OCI-LY7 (cell line): ENCODE results near the gene MFAP4. TPM values are rescaled to one million over a fixed set of nuclear protein-coding genes. Genes with fewer than 3 reads are reported as not detected.

Experiments
- BruUV-seq: library from RNA; stranded (reverse); fragments of 400-500 nt; replicated peaks from 2 replicates; lab custom pipeline; 2021; lab: Mats Ljungman, UMichigan
- CTCF ChIA-PET: fragments of 300-600 bp; sonication (Branson Sonifier 250); formaldehyde crosslinking; loops from one replicate; lab custom pipeline; 2022; ENCODE audit warnings: antibody characterized with exemption; ENCODE audit not compliant: unreplicated experiment; lab: Charles Lee
- POLR2A ChIA-PET: fragments of 300-600 bp; sonication (Branson Sonifier 250); formaldehyde crosslinking; loops from one replicate; lab custom pipeline; 2022; ENCODE audit warnings: antibody characterized with exemption; lab: Charles Lee
- DNase-seq: peaks from one replicate; pipeline ENCODE4 v3.0.0-alpha.2; 2015; ENCODE audit warnings: low spot score
- H2AFZ ChIP-seq: fragments of 200-600 bp; sonication (generic), shearing (Covaris generic); 2 replicates; pipeline ENCODE4 v1.6.1; 2014; ENCODE audit warnings: mild to moderate bottlenecking, antibody characterized with exemption, low read length, moderate library complexity
- H3K27ac ChIP-seq: fragments of 200-600 bp; sonication (generic); 2 replicates; pipeline ENCODE4 v1.5.1; 2014; ENCODE audit warnings: mixed run types, low read depth, mild to moderate bottlenecking, moderate library complexity, low read length, inconsistent platforms; ENCODE audit not compliant: poor library complexity, severe bottlenecking
- H3K36me3 ChIP-seq: fragments of 200-600 bp; sonication (generic); 2 replicates; pipeline ENCODE4 v1.6.1; 2014; ENCODE audit warnings: mild to moderate bottlenecking, antibody characterized with exemption, low read length, moderate library complexity, mixed read lengths; ENCODE audit not compliant: insufficient read depth
- H3K4me1 ChIP-seq: fragments of 200-600 bp; sonication (generic); 2 replicates; pipeline ENCODE4 v1.5.1; 2014; ENCODE audit warnings: mild to moderate bottlenecking, low read length; ENCODE audit not compliant: insufficient read depth, poor library complexity, severe bottlenecking
- H3K4me2 ChIP-seq: fragments of 200-600 bp; sonication (generic); 2 replicates; pipeline ENCODE4 v1.6.1; 2014; ENCODE audit warnings: mild to moderate bottlenecking, low read length
- H3K4me3 ChIP-seq: fragments of 200-600 bp; sonication (generic); 2 replicates; pipeline ENCODE4 v1.5.1; 2014; ENCODE audit warnings: mild to moderate bottlenecking, low read depth, low read length; ENCODE audit not compliant: poor library complexity, severe bottlenecking
- H3K79me2 ChIP-seq: fragments of 200-600 bp; sonication (generic); 2 replicates; pipeline ENCODE4 v1.6.1; 2016; ENCODE audit warnings: low read depth, mild to moderate bottlenecking, low read length, moderate library complexity, mixed read lengths; ENCODE audit not compliant: insufficient read depth
- H3K9me2 ChIP-seq: fragments of 200-600 bp; sonication (generic); 2 replicates; pipeline ENCODE4 v1.6.1; 2016; ENCODE audit warnings: mild to moderate bottlenecking, low read length, mixed read lengths; ENCODE audit not compliant: insufficient read depth
- H3K9me3 ChIP-seq: fragments of 200-600 bp; sonication (generic); 2 replicates; pipeline ENCODE4 v1.6.1; 2014; ENCODE audit warnings: mild to moderate bottlenecking, mixed run types, low read length, mixed read lengths
- H4K20me1 ChIP-seq: fragments of 200-600 bp; sonication (generic); 2 replicates; pipeline ENCODE4 v1.6.1; 2014; ENCODE audit warnings: mild to moderate bottlenecking, antibody characterized with exemption, low read length, moderate library complexity, mixed read lengths; ENCODE audit not compliant: insufficient read depth
- CTCF ChIP-seq: fragments of 200-600 bp; sonication (generic); conservative IDR thresholded peaks from 2 replicates; pipeline ENCODE4 v1.5.1; 2014; ENCODE audit warnings: mild to moderate bottlenecking, antibody characterized with exemption, low read length, moderate library complexity, mixed read lengths
- EZH2phosphoT487 ChIP-seq: fragments of 200-600 bp; sonication (generic); IDR thresholded peaks from 2 replicates; pipeline ENCODE4 v1.6.1; 2018; ENCODE audit warnings: low read depth, borderline replicate concordance, mild to moderate bottlenecking, mixed run types, antibody characterized with exemption, low read length, moderate library complexity, mixed read lengths
- intact Hi-C: fragments of 100-400 bp; cut with micrococcal nuclease; formaldehyde crosslinking; loops from one replicate; pipeline ENCODE4 v1.10.0; 2022; ENCODE audit not compliant: unreplicated experiment
- total RNA-seq, 2 experiments: library from RNA; depleted of rRNA in 1 of 2; stranded (reverse); fragments of >200 nt in 1 of 2; shearing (Covaris generic) in 1 of 2; gene quantifications; 2 replicates each; pipeline ENCODE4 v1.2.3, GENCODE V29; 2014 to 2022

Gene MFAP4
- total RNA-seq, 2 experiments from 2014 or later, result 0.65 TPM; not detected in 1

DNA sequence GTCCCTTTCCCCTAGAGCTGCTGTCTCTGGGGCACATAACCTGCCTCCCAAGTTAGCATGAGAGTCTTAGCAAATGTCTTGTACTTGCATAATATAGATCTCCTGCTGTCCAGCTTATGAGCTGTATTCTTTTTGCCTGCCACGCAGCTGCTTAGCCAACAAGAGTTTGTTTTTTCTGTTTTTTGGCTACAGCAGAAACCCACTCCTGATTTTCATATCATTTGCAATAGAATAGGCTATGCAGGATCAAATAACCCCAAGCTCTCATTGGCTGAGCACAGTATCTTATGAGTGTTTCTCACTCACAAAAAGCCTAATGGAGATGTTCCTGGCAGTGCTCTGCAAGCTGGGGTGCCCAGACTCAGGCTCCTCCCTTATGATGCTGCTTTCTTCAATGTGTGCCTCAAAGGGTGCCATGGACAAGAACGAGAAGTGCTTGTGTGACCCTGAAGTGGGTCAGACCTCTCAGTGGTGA, 47.6 kb downstream of the MFAP4 start:
- Histone ChIP-seq H2AFZ (no peak overlapping the region), H3K27ac (no peak overlapping the region), H4K20me1 (no peaks in the 10 kb centered on the region), H3K4me3 (no peak overlapping the region), H3K36me3 (no peaks in the 10 kb centered on the region), H3K79me2 (no peaks in the 10 kb centered on the region), H3K9me3 (no peaks in the 10 kb centered on the region), H3K9me2 (no peaks in the 10 kb centered on the region), H3K4me1 (peaks cover 3% of the 10 kb centered on the region), H3K4me2 (no peak overlapping the region)
- ChIA-PET CTCF (interaction anchor here (1.1 kb wide), 1 partner anchor 23 kb away, joined by 3 read pairs; the partner anchor contains the start of gene B9D1), POLR2A (interaction anchor here (0.8 kb wide), 1 partner anchor 33 kb away, joined by 3 read pairs; no protein-coding TSS in a partner anchor)
- TF ChIP-seq EZH2phosphoT487 (no peak), CTCF (no peak)
- intact Hi-C loops, result no loop called here
- no TSS peak for BruUV-seq
- DNase-seq, result no peak

- no TSS peak for BruUV-seq
- intact Hi-C loops, result loop anchor here (1.0 kb wide), 2 partner anchors 21 to 109 kb away; no protein-coding TSS in a partner anchor
- ChIA-PET POLR2A (no interaction called here), CTCF (interaction anchor here (0.5 to 1.1 kb wide), 3 partner anchors 17 to 25 kb away, joined by 3 read pairs; partner anchors contain the start of gene B9D1)
- Histone ChIP-seq H2AFZ (no peak overlapping the region), H3K79me2 (no peaks in the 10 kb centered on the region), H3K4me3 (no peak overlapping the region), H3K4me1 (peaks cover 3% of the 10 kb centered on the region), H3K36me3 (no peaks in the 10 kb centered on the region), H3K9me2 (no peaks in the 10 kb centered on the region), H3K4me2 (no peak overlapping the region), H3K9me3 (no peaks in the 10 kb centered on the region), H4K20me1 (no peaks in the 10 kb centered on the region), H3K27ac (no peak overlapping the region)
- TF ChIP-seq CTCF, result peak; percentile 85
- TF ChIP-seq EZH2phosphoT487, result no peak
- peak; percentile 81 for DNase-seq
These were observed 48.7 kb downstream of the MFAP4 start for GRCh38 chr17:19338031-19338990.

DNA sequence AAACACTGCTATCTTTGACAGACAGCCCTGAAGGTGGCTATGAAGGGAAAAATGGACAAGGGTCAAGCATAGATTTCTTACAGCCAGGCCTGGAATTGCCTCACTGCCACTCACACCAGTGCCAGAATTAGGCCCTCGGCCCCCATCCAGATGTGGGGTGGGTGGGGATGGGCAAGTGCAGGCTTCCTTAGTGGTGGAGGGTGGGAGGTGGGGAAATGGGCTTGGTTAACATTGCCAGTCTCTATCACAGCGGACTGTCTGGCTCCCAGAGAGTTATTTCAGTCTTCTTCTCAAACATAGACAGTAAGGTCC, 49.3 kb downstream of the MFAP4 start:
- BruUV-seq, result no TSS peak
- H4K20me1 ChIP-seq, result no peaks in the 10 kb centered on the region
- intact Hi-C loops, result loop anchor here (1.0 kb wide), 2 partner anchors 20 to 110 kb away; no protein-coding TSS in a partner anchor
- no peak overlapping the region for H3K4me2 ChIP-seq
- H3K9me3 ChIP-seq, result no peaks in the 10 kb centered on the region
- ChIA-PET POLR2A (no interaction called here), CTCF (no interaction called here)
- no peak overlapping the region for H3K27ac ChIP-seq
- H3K4me3 ChIP-seq, result no peak overlapping the region
- TF ChIP-seq CTCF, result no peak
- TF ChIP-seq EZH2phosphoT487, result no peak
- no peaks in the 10 kb centered on the region for H3K79me2 ChIP-seq
- H3K9me2 ChIP-seq, result no peaks in the 10 kb centered on the region
- no peak for DNase-seq
- no peak overlapping the region for H2AFZ ChIP-seq
- no peaks in the 10 kb centered on the region for H3K36me3 ChIP-seq
- peaks cover 3% of the 10 kb centered on the region for H3K4me1 ChIP-seq
